A673 (cell line): ENCODE measurements around the gene MGAT5. TPM values are rescaled to one million over a fixed set of nuclear protein-coding genes. Genes with fewer than 3 reads are reported as not detected.

Experiments
- BruUV-seq: library from RNA; stranded (reverse); fragments of 400-500 nt; replicated peaks from 2 replicates; lab custom pipeline; 2021; lab: Mats Ljungman, UMichigan
- CTCF ChIA-PET: fragments of 300-600 bp; sonication (Branson Sonifier 250); formaldehyde crosslinking; loops from one replicate; lab custom pipeline; 2022; ENCODE audit warnings: antibody characterized with exemption; lab: Charles Lee
- POLR2A ChIA-PET: fragments of 300-600 bp; sonication (Branson Sonifier 250); formaldehyde crosslinking; loops from one replicate; lab custom pipeline; 2022; ENCODE audit warnings: antibody characterized with exemption; ENCODE audit not compliant: low non-redundant PET; lab: Charles Lee
- DNase-seq: peaks from one replicate; pipeline ENCODE4 v3.0.0-alpha.2; 2015; ENCODE audit warnings: low spot score
- H3K27ac ChIP-seq: fragments of 200-600 bp; sonication (generic); 2 replicates; pipeline ENCODE4 v1.5.1; 2016; ENCODE audit warnings: mixed run types, low read depth, mild to moderate bottlenecking, mixed read lengths, antibody characterized with exemption, low read length; ENCODE audit not compliant: poor library complexity, severe bottlenecking
- H3K27me3 ChIP-seq: fragments of 200-600 bp; sonication (generic); replicated peaks from 2 replicates; pipeline ENCODE4 v1.6.1; 2017; ENCODE audit warnings: mixed run types, low read depth, mild to moderate bottlenecking, mixed read lengths, antibody characterized with exemption, low read length; ENCODE audit not compliant: insufficient read depth, poor library complexity
- H3K36me3 ChIP-seq: fragments of 200-600 bp; sonication (generic); 2 replicates; pipeline ENCODE4 v1.6.1; 2016; ENCODE audit warnings: mixed run types, mild to moderate bottlenecking, mixed read lengths, antibody characterized with exemption, low read length; ENCODE audit not compliant: insufficient read depth, poor library complexity, severe bottlenecking
- H3K4me1 ChIP-seq: fragments of 200-600 bp; sonication (generic); 2 replicates; pipeline ENCODE4 v1.6.1; 2017; ENCODE audit warnings: mixed run types, mild to moderate bottlenecking, mixed read lengths, antibody characterized with exemption, low read length; ENCODE audit not compliant: insufficient read depth, poor library complexity, severe bottlenecking
- H3K4me3 ChIP-seq: fragments of 200-600 bp; sonication (generic); 2 replicates; pipeline ENCODE4 v1.5.1; 2016; ENCODE audit warnings: low read depth, mixed run types, mild to moderate bottlenecking, mixed read lengths, low read length; ENCODE audit not compliant: poor library complexity, severe bottlenecking
- H3K9me3 ChIP-seq: fragments of 200-600 bp; sonication (generic); 2 replicates; pipeline ENCODE4 v1.6.1; 2016; ENCODE audit warnings: mixed run types, low read depth, mild to moderate bottlenecking, mixed read lengths, antibody characterized with exemption, low read length; ENCODE audit not compliant: poor library complexity, severe bottlenecking
- EZH2 ChIP-seq: fragments of 200-600 bp; sonication (generic); IDR thresholded peaks from 2 replicates; pipeline ENCODE4 v1.6.1; 2017; ENCODE audit warnings: borderline replicate concordance, low read depth, mild to moderate bottlenecking, mixed read lengths, antibody characterized with exemption, low read length; ENCODE audit not compliant: poor library complexity, severe bottlenecking
- intact Hi-C: fragments of 100-400 bp; cut with micrococcal nuclease; formaldehyde crosslinking; loops from one replicate; pipeline ENCODE4 v1.10.0; 2022; ENCODE audit not compliant: unreplicated experiment
- total RNA-seq: library from RNA; stranded (reverse); gene quantifications from 2 replicates; pipeline ENCODE4 v1.2.3, GENCODE V29; 2021
- TF ChIP-seq, protein P1 (sequence below): fragments of 300-800, 200-600 bp; sonication (generic); conservative IDR thresholded peaks from 2 replicates; pipeline ENCODE4 v1.5.1; 2017; ENCODE audit warnings: low read depth, mild to moderate bottlenecking, antibody characterized with exemption, low read length, moderate library complexity, mixed read lengths

The MGAT5 gene
- total RNA-seq, 1 experiment from 2014 or later, result 11.0 TPM

DNA sequence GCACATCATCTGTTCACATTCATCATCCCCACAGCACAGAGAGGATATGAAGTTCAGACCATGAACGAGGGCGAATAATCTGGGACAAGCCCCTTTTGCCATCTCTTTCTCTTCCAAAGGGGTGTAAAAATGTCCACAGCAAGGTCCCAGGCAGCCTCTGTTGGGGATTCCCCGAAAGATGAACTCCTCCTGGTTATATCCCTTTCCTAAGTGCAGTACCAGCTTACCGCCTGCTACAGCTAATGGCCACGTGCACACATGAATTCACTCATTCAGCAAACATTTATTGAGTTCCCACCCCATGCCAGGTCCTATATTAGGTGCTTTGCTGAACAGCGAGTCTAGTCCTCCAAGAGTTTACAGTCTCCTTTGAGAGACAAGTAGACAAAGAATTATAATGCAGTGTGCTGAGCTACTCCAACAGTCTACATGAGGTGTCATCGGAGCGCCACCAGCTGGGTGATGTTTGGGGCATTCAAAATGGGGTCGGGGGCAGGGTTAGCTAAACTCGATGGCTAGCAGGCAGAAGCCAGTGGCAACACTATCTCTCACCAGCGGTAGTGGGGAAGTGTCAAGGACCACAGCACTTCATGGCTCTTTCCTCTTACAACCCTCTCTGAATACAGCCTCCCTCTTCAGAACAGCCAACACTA, 236.0 kb downstream of the MGAT5 start:
- Histone ChIP-seq H3K4me1 (no peaks in the 10 kb centered on the region), H3K9me3 (no peaks in the 10 kb centered on the region), H3K27me3 (peaks cover 60% of the 10 kb centered on the region), H3K27ac (no peak overlapping the region), H3K4me3 (no peak overlapping the region), H3K36me3 (no peaks in the 10 kb centered on the region)
- intact Hi-C loops, result no loop called here
- POLR2A ChIA-PET, result no interaction called here
- TF ChIP-seq, protein P1, sequence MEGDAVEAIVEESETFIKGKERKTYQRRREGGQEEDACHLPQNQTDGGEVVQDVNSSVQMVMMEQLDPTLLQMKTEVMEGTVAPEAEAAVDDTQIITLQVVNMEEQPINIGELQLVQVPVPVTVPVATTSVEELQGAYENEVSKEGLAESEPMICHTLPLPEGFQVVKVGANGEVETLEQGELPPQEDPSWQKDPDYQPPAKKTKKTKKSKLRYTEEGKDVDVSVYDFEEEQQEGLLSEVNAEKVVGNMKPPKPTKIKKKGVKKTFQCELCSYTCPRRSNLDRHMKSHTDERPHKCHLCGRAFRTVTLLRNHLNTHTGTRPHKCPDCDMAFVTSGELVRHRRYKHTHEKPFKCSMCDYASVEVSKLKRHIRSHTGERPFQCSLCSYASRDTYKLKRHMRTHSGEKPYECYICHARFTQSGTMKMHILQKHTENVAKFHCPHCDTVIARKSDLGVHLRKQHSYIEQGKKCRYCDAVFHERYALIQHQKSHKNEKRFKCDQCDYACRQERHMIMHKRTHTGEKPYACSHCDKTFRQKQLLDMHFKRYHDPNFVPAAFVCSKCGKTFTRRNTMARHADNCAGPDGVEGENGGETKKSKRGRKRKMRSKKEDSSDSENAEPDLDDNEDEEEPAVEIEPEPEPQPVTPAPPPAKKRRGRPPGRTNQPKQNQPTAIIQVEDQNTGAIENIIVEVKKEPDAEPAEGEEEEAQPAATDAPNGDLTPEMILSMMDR, result no peak
- TF ChIP-seq EZH2, result no peak
- CTCF ChIA-PET, result no interaction called here
- no peak for DNase-seq
- no TSS peak for BruUV-seq

DNA sequence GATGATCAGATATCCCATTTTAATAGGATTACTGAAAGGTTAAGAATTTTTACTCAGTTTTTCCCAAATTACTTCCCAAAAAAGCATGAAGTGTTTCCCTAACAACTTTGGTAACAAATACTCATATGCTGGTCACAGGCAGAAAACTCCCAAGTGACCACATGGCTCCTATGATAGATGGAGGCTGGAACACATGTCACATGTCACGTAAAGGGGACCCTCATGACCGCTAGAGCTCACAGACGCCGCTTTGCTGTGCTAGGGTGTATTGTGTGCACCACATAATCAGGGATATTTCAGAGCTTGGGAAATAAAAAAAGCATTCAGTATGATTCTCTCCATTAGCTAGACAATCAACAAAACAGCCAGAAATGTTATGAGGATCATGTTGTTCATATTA, 236.7 kb downstream of the MGAT5 start:
- CTCF ChIA-PET, result no interaction called here
- no peak overlapping the region for H3K27ac ChIP-seq
- H3K36me3 ChIP-seq, result no peaks in the 10 kb centered on the region
- no peak overlapping the region for H3K4me3 ChIP-seq
- H3K9me3 ChIP-seq, result no peaks in the 10 kb centered on the region
- POLR2A ChIA-PET, result no interaction called here
- no TSS peak for BruUV-seq
- no peak for DNase-seq
- TF ChIP-seq EZH2, result no peak
- TF ChIP-seq, protein P1, result no peak
- intact Hi-C loops, result no loop called here
- peaks cover 55% of the 10 kb centered on the region for H3K27me3 ChIP-seq
- H3K4me1 ChIP-seq, result no peaks in the 10 kb centered on the region

GRCh38 chr2:134491022-134491421, 237.2 kb downstream of the MGAT5 start:
- no peak overlapping the region for H3K27ac ChIP-seq
- CTCF ChIA-PET, result no interaction called here
- H3K4me1 ChIP-seq, result no peaks in the 10 kb centered on the region
- no TSS peak for BruUV-seq
- POLR2A ChIA-PET, result no interaction called here
- no peak for DNase-seq
- intact Hi-C loops, result no loop called here
- no peaks in the 10 kb centered on the region for H3K9me3 ChIP-seq
- no peak overlapping the region for H3K4me3 ChIP-seq
- H3K36me3 ChIP-seq, result no peaks in the 10 kb centered on the region
- peaks cover 55% of the 10 kb centered on the region for H3K27me3 ChIP-seq
- TF ChIP-seq, protein P1, result no peak
- TF ChIP-seq EZH2, result no peak
